ENCODE data around the gene OLFM1.

GRCh38 chr9:135155396-135155795 is 67.9 kb downstream of the OLFM1 start:
- TF ChIP-seq CTCF (IDR thresholded peaks at IDR 0.05) (no peak), POLR2A (IDR thresholded peaks at IDR 0.05) (no peak)

Data from esophagus squamous epithelium (tissue), 4 donors.